GM21423 (cell line): ENCODE measurements around the gene WASHC2A.
A peak's percentile ranks its signal among the peaks of the same experiment; 100 is the strongest.
"Not testable (repeated sequence)": the region's sequence is repeated elsewhere in the genome, so short reads cannot be mapped to it uniquely, and the experiment has no call there.

Experiments used
- ATAC-seq: cut with Tn5 transposase; IDR thresholded peaks from one replicate; pipeline ENCODE4 v1.9.1; 2021; ENCODE audit warnings: mild to moderate bottlenecking, moderate library complexity; ENCODE audit not compliant: unreplicated experiment

The WASHC2A gene, protein sequence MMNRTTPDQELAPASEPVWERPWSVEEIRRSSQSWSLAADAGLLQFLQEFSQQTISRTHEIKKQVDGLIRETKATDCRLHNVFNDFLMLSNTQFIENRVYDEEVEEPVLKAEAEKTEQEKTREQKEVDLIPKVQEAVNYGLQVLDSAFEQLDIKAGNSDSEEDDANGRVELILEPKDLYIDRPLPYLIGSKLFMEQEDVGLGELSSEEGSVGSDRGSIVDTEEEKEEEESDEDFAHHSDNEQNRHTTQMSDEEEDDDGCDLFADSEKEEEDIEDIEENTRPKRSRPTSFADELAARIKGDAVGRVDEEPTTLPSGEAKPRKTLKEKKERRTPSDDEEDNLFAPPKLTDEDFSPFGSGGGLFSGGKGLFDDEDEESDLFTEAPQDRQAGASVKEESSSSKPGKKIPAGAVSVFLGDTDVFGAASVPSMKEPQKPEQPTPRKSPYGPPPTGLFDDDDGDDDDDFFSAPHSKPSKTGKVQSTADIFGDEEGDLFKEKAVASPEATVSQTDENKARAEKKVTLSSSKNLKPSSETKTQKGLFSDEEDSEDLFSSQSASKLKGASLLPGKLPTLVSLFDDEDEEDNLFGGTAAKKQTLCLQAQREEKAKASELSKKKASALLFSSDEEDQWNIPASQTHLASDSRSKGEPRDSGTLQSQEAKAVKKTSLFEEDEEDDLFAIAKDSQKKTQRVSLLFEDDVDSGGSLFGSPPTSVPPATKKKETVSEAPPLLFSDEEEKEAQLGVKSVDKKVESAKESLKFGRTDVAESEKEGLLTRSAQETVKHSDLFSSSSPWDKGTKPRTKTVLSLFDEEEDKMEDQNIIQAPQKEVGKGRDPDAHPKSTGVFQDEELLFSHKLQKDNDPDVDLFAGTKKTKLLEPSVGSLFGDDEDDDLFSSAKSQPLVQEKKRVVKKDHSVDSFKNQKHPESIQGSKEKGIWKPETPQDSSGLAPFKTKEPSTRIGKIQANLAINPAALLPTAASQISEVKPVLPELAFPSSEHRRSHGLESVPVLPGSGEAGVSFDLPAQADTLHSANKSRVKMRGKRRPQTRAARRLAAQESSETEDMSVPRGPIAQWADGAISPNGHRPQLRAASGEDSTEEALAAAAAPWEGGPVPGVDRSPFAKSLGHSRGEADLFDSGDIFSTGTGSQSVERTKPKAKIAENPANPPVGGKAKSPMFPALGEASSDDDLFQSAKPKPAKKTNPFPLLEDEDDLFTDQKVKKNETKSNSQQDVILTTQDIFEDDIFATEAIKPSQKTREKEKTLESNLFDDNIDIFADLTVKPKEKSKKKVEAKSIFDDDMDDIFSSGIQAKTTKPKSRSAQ (N-terminal part only)

DNA sequence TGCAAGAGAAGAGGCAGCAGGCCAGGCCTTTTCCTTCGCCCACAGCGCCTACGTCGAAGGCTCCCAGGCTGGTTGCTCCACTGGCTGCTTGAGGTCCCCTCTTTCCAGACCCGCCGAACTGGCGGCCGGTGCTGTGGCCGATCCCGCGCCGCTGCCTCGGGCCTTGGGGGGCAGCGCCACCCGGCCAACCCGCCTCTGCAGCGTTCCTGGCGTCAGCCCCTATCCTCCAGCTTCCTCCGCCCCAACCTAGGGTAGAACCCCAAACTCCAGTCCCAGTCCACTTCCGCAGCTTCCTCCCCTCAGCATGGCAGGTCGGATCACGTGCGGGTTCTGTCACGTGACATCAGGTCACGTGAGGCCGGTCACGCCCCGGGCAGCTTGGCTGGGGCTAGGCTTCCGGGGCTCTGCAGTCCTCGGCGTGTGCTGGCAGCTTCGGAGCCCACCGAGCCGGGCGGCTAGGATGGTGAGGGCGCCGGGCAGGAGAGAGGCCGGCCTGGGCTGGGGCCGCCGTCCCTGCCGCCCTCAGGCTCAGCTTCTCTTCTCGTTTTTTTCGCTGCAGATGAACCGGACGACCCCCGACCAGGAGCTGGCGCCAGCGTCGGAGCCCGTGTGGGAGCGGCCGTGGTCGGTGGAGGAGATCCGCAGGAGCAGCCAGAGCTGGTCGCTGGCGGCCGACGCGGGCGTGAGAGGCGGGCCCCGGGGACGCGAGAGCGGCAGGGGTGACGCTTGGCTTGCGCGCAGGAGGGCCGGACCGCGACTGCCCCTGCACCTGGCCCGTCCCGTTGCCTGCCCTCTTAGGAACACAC, at the start of gene WASHC2A:
WASHC2A (plus strand) TSS at position 409 of the 806 bp plus-strand sequence; CDS start at position 461, 52 bp downstream.
- peak; percentile 90 for ATAC-seq

DNA sequence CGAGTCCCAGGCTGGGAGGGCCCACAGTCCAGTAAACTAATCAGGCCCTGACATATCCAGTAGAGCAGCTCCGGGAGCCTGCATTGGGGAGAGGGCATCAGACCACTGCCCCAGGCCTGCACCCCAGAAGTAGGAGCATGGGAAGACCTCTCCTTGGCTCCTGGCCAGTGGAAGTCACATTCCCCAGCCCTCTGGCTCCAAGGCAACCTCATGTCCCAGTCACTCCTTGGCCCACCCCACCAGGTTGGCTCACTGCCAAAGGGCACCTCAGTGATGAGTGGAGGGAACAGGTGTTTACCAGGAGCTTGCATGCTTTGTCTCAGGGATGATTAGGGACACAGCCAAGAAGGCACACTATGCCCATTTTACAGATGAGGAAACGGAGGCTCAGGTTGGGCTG, 48.5 kb upstream of the WASHC2A start:
- not testable (repeated sequence) for ATAC-seq

DNA sequence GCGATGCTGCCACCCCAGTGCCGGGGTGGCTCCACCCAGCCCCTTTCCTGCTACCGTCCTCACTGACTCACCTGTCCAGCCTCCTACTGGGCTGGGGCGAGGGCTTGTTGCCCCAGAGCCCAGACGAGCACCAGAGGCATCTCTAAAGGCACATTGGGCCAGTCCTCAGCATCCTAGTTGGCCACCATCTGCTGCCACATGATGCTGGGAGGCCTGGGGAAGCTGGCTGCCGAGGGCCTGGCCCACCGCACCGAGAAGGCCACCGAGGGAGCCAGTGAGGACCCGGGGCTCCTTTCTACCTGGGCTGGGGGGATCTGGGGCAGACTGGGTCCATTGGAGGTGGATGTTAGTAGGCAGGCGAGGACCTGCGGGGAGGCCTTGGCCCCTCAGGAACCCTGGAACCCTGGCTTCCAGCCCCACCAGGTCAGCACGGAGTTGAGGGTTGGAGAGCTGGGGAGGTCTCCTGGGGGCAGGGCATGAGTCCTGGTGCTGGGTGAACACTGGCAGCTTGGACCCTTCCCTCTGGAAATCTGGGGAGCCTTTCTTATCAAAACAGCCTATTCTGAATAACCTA, 47.2 kb upstream of the WASHC2A start:
- not testable (repeated sequence) for ATAC-seq

DNA sequence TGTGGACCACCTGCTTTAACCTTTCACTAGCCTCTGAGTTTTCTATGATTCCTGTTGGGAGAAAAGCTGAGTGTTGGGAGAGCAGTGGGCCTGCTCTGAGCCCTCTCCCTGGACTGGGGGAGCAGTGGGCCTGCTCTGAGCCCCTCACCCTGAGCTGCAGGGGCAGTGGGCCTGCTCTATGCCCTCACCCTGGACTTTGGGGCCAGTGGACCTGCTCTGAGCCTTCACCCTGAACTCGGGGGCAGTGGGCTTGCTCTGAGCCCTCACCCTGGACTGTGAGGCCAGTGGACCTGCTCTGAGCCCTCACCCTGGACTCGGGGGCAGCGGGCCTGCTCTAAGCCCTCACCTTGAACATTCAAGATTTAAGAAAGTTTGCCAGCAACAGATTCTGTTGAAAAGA, 46.1 kb upstream of the WASHC2A start:
- no peak for ATAC-seq

DNA sequence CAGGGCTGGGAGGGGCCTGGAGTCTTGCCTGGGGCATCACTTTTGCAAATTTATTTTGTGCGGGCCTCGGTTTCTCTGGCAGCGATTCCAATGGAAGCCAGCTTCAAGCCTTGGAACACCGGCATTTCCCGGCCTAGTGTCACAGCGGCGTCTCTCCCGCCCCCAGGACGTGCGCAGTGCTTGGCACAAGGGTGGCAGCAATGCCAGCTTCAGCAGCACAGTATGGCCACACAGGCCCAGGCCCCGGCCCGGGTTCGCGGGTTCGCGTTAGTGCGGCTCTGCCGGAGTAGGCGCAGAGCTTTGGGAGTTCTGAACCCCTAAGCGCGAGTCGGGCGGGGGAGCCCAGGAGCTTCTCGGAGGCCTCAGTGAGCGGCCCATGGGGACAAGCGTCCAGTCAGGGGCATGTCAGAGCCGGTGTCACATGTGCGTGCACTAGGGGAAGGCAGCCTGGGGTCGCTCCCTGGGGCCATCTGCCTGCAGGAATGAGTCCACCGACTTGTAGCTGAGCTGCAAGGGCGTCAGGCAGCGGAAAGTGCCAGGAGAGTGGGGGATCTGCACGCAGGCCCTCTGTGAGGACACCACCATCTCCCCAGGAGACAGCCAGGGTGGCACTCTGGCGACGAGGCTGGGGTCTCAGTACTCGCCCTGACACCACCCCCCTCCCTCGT, 42.9 kb upstream of the WASHC2A start:
- not testable (repeated sequence) for ATAC-seq

DNA sequence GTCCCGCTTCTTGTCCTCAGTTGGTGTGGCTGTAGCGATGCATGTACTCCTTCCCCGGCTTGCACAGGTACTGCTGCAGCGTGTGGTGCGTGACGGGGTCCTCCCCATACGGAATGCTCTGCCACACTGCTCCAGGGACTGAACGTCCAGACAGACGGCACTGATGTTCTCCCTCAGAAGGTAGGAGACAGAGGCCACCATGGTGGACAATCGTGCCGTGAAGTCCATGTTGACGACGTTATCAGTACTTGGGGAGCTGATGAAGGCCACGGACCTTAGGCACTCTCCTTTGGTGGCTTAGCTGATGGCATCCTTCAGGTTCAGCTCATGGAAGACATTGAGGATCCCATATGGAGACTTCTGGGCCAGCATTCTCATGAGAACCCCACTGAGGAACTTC, 42.1 kb upstream of the WASHC2A start:
- ATAC-seq: no peak

DNA sequence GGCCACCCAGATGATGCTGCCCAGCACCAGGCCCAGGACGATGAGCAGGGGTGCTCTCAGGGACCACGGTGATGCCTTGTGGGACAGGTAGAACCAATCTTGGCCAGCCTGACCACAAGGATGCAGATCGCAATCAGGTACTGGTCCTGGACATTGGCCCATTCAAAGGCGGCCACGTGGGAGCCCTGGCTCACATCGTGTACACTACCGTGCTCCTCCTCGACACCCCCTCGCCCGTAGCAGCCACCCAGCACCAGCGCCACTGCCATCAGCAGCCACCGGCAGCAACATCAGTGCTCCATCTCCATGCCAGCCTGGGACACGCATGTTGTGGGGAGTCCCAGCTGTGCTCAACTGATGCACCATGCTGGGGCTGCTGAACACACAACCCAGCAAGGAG, 40.6 kb upstream of the WASHC2A start:
- ATAC-seq: no peak

DNA sequence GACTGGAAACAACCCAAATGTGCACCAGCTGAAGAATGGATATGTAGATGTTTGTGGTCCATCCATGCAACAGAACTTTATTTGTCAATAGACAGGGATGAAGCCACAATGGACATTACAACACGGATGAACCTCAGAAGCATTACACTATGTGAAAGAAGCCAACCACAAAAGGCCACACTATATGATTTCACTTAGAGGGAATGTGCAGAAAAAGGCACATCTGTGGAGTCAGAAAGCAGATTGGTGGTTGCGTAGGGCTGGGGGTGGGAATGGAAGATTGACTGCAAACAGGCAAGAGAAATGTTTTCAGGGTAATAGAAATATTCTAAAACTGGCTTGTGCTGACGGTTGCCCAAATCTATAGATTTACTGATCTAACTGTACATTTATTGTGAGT, 34.3 kb upstream of the WASHC2A start:
- no peak for ATAC-seq

DNA sequence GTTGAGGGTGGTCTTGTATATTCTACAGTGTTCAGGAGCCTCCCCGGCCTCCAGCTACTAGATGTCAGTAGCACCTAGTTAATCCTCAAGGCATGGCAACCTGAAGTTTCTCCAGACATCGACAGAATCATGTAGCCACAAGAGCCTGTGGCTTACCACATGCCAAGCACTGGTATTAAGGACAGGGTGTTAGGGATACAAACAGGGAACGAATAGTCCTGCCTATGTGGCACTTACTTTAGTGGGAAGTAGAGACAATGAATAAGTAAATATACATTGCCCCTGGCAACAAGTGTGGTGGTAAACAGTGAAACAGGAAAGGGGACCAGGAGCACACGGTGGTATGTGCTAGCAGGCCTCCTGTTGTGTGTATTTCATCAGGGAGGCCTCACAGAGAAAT, 32.4 kb upstream of the WASHC2A start:
- ATAC-seq: not testable (repeated sequence)

DNA sequence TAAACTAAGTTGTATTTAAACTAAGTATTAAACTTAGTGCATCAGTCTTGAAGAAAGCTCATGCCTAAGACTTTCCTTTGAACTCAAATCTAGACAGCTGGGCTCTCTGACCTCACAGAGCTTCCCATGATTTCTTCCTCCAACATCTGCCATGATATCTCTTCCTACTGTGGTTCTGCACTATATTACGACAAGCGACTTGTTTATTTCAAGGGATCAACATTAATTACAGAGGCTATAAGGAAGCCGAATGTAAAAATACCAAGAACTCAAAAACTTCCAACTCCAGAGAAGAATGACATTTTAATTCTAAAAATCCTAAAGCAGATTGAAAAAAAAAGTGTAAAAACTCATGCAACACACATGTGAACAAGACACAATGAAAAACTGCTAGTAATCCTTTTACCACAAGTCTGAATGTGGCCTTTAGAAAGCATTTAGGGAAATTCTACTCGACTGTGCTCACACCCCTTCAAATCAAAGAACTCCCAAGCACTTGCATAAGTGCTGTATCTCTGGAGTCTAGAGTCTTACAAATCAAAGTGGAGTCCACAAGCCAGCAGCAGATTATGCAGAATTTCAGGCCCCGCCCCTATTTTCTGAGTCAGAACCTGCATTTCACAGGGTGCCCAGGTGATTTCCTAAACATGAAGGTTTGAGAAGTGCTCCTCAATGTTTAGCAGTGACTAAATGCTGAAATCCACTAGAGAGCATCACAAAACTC, 22.7 kb upstream of the WASHC2A start:
- ATAC-seq: no peak

DNA sequence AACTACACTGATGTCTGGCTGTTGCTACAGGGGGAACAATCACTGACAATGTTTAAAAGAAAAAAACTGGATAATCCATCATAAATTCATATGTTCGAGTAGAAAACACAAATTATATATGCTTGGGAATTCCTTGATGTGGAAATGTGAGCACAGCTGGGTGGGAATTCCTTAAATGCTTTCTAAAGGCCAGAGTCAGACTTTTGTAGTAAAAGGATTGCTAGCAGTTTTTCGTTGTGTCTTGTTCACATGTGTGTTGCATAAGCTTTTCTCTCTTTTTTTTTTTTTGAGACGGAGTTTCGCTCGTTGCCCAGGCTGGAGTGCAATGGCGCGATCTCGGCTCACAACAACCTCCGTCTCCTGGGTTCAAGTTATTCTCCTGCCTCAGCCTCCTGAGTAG, 21.3 kb upstream of the WASHC2A start:
- ATAC-seq: not testable (repeated sequence)

DNA sequence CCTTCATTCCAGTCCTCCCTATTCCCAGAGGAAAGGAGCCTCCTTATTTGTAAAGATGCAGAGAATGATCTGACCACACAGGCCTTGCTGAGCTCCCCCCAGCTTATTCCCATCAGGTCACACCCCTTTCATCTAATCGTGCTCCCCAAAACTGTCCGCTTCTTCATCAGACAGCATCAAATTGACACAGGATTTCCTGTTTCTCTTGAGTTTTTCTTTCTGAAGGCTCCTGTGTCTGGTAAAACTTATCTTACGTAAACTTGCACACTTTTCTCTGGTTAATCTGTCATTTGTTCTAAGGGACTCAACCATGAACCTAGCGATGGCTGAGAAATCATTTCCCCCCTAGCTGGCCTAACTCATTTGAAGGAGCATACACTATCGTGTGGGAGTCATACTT, 20.2 kb upstream of the WASHC2A start:
- not testable (repeated sequence) for ATAC-seq

DNA sequence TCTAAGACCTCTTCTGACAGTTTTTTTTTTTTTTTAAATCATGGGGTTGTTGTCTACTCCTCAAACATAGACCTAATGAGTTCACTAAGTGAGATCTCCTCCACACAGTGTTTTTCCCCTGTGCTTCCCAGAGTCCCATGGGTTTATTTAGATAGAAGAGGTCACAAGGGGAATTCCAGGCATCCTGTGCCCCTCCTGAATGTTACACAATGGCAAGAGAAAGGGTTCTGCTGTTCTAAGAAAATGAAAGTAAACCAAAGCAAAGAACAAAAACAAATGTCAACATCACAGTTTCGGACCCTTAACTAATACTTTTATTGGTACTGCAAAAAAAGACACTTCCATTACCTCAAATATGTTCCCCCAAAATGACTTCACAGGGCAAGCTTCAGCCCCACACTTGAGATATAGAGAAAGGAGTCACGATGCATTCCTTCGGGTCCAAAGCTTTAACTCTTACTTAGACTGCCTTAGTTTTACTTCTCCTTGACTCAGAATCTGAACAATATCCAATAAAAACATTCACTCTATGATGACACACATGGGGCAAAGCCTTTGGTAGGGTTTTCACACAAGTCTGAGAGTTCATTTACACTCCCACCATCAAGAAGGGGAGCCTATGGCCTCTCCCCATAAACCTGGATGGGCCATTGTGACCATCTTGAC, 15.6 kb upstream of the WASHC2A start:
- peak; percentile 66 for ATAC-seq

DNA sequence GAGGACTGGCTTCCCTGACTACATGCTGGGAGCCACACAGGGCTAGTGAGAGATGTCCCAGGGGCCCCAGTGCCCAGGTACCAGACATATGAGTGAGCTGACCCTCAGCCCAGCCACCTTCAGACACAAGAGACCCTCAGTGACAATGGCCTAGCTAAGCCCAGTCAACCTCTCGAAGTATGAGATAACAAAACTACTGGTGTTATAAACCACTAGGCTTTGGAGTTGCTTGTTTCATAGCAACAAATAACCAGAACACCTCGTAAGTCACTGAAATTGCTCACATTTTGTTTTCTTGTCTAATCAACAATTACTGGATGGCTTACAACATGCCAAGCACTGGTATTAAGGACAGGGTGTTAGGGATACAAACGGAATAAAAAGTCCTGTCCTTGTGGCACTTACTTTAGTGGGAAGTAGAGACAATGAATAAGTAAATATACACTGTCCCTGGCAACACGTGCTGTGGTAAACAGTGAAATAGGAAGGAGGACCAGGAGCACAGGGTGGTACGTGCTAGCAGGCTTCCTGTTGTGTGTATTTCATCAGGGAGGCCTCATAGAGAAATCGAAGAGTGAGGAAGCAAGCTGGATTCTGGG, 14.9 kb upstream of the WASHC2A start:
- not testable (repeated sequence) for ATAC-seq

DNA sequence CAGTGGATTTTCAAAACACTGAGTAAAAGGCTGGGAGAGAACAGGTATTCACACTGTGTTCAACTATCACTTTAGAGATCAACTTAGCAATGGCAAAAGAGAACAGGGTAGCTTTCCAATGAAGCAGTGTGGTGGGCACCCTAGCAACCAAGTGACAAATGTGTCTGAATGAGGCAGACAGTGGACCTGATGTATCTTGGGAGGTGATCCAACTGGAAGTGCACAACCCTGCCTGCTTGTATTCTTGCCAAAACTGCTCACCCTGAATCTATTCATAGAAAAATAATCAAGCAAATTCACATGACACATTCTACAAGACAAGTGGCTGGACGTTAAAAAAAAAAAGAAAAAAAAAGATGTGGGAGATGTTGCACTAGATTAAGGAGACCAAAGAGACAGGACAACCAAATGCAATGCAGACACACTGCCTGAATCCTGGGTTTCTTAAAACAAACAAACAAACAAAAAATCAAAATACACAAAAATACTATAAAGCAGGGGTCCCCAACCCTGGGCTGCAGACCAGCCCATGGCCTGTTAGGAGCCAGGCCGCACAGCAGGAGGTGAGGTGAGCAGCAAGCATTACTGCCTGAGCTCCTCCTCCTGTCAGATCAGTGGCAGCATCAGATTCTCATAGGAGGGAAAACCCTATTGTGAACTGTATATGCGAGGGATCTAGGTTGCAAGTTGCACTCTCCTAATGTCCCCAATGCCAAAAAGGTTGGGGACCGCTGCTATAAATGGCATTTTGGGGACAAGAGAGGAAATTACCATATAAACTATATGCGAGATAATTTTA, 12.1 kb upstream of the WASHC2A start:
- not testable (repeated sequence) for ATAC-seq

DNA sequence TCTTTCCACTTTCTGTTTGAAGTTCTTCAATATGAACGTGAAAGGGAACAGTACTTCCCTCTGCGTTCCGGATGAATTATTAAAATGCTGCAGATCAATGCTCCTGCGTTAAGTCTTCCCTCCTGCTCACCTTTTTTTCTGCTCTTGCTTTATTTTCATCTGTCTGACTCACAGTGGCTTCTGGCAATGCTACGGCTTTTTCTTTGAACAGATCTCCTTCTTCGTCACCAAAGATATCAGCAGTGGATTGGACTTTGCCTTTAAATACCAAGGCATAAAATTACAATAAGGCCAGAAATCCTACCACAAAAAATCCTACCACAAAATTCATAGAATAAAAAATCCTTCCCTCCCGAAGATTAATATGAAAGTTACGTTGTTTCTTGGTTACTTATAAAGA, 11.1 kb upstream of the WASHC2A start:
- not testable (repeated sequence) for ATAC-seq

DNA sequence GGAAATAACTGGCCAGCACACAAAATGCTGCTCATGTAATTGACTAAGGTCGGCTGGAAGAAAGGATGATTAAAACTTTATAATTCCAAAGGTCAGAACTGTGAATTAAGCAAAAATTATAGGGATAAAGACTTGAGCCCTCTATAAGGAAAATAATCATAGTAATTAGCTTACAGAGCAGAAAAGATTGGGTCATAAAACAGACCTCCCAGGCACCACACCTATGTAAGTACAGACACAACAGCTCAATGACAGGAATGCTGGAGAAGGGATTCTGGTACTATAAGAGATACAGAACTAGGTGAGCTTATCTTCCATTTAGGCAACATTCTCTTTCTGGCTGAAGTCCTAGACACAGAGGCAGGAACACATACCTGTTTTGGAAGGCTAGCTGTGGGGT, 9.0 kb upstream of the WASHC2A start:
- ATAC-seq: not testable (repeated sequence)
